Astrocyte of the spinal cord (primary cell): ENCODE data around the gene ARID1A.

Experiments used
- DNase-seq: peaks from one replicate; pipeline ENCODE4 v3.0.0; 2011; ENCODE audit warnings: low read depth, low spot score
- H3K4me3 ChIP-seq: 2 replicates; pipeline ENCODE4 v1.5.1; 2011; ENCODE audit warnings: low read depth, mild to moderate bottlenecking, low read length, moderate library complexity
- CTCF ChIP-seq: IDR thresholded peaks from 2 replicates; pipeline ENCODE4 v1.5.1; 2012; ENCODE audit warnings: low read depth, mild to moderate bottlenecking, low read length, inconsistent platforms
- in situ Hi-C: cut with HindIII; loops from 2 replicates; pipeline ENCODE4 v1.10.0; 2017; ENCODE audit warnings: low sequenced_read_pairs

Gene ARID1A

GRCh38 chr1:26768755-26769154, 72.9 kb downstream of the ARID1A start:
- no peak for TF ChIP-seq CTCF
- DNase-seq = peak; percentile 53
- no peak overlapping the region for H3K4me3 ChIP-seq
- in situ Hi-C loops = no loop called here

GRCh38 chr1:26771285-26771642, 75.4 kb downstream of the ARID1A start:
- no peak for TF ChIP-seq CTCF
- H3K4me3 ChIP-seq = no peak overlapping the region
- no peak for DNase-seq
- in situ Hi-C loops = no loop called here

GRCh38 chr1:26771643-26772321, 76.0 kb downstream of the ARID1A start:
- DNase-seq = peak; percentile 96

GRCh38 chr1:26772687-26773086, 76.9 kb downstream of the ARID1A start:
- in situ Hi-C loops = no loop called here
- DNase-seq = peak; percentile 86
- no peak for TF ChIP-seq CTCF
- H3K4me3 ChIP-seq = no peak overlapping the region

More at GRCh38 chr1:26771643-26772321, 76.0 kb downstream of the ARID1A start:
- TF ChIP-seq CTCF = no peak
- H3K4me3 ChIP-seq = no peak overlapping the region
- in situ Hi-C loops = no loop called here

- H3K4me3 ChIP-seq = no peak overlapping the region
- TF ChIP-seq CTCF = no peak
- in situ Hi-C loops = no loop called here
- no peak for DNase-seq
Observed at GRCh38 chr1:26774462-26774861, 78.6 kb downstream of the ARID1A start.

- no peak for TF ChIP-seq CTCF
- H3K4me3 ChIP-seq = no peak overlapping the region
- in situ Hi-C loops = no loop called here
- DNase-seq = no peak
Observed at GRCh38 chr1:26775666-26776065, 79.9 kb downstream of the ARID1A start.

- TF ChIP-seq CTCF = no peak
- DNase-seq = no peak
- in situ Hi-C loops = no loop called here
- no peak overlapping the region for H3K4me3 ChIP-seq
Observed at GRCh38 chr1:26779098-26779668, 83.4 kb downstream of the ARID1A start.
